H1 (cell line): ENCODE data around the gene TTC22. TPM values are rescaled to one million over a fixed set of nuclear protein-coding genes. Genes with fewer than 3 reads are reported as not detected.

Experiments used
- BCL11A ChIP-seq, 2 experiments: IDR thresholded peaks; one replicate each; pipeline ENCODE4 v1.6.1; 2011; ENCODE audit warnings: low read depth in 2 of 2, low read length in 2 of 2, mild to moderate bottlenecking in 2 of 2
- CBX5 ChIP-seq: fragments of 300-800, 300-1000 bp; sonication (generic); IDR thresholded peaks from 2 replicates; pipeline ENCODE4 v1.7.1; 2016; ENCODE audit warnings: antibody characterized with exemption, low read length, low read depth
- CTBP2 ChIP-seq: IDR thresholded peaks from 2 replicates; pipeline ENCODE4 v1.7.0; 2011; ENCODE audit warnings: borderline replicate concordance, mild to moderate bottlenecking, moderate library complexity, mixed read lengths, low read length; ENCODE audit not compliant: insufficient read depth, insufficient read length
- EP300 ChIP-seq, 2 experiments: IDR thresholded peaks; 1 replicate in 1 of 2; 2 replicates in 1 of 2; pipeline ENCODE4 v1.6.1; 2011 to 2012; ENCODE audit warnings: low read depth in 2 of 2, low read length in 2 of 2, mild to moderate bottlenecking in 2 of 2, borderline replicate concordance in 1 of 2, inconsistent platforms in 1 of 2, moderate library complexity in 1 of 2
- GTF2F1 ChIP-seq: IDR thresholded peaks from 2 replicates; pipeline ENCODE4 v1.6.1; 2012; ENCODE audit warnings: low read depth, low read length, improper control_type of control experiment, borderline replicate concordance
- HDAC2 ChIP-seq, 2 experiments: fragments of 300-600 bp in 1 of 2; sonication (generic) in 1 of 2; IDR thresholded peaks; 2 replicates each; pipeline ENCODE4 v1.6.1; 2011 to 2012; ENCODE audit warnings: low read depth in 2 of 2, low read length in 2 of 2, mild to moderate bottlenecking in 2 of 2, moderate library complexity in 2 of 2, borderline replicate concordance in 1 of 2, inconsistent platforms in 1 of 2
- NANOG ChIP-seq: IDR thresholded peaks from 2 replicates; pipeline ENCODE4 v1.6.1; 2011; ENCODE audit warnings: low read length, low read depth, mild to moderate bottlenecking, inconsistent platforms; ENCODE audit not compliant: insufficient read depth, poor library complexity, severe bottlenecking
- NRF1 ChIP-seq: IDR thresholded peaks from 2 replicates; pipeline ENCODE4 v1.6.1; 2011; ENCODE audit warnings: mild to moderate bottlenecking, low read depth, low read length, improper control_type of control experiment
- POLR2AphosphoS5 ChIP-seq: IDR thresholded peaks from 2 replicates; pipeline ENCODE4 v1.6.1; 2011; ENCODE audit warnings: low read depth, low read length
- SUZ12 ChIP-seq: fragments of 200-600 bp; sonication (generic); IDR thresholded peaks from 2 replicates; pipeline ENCODE4 v1.6.1; 2012; ENCODE audit warnings: mild to moderate bottlenecking, inconsistent platforms, low read length, moderate library complexity, mixed read lengths
- polyA plus RNA-seq, 7 experiments: library from polyadenylated mRNA; depleted of rRNA in 3 of 7; stranded (reverse) in 5 of 7; unstranded in 2 of 7; fragments of >200 nt in 5 of 7; fragments of 200-250 nt in 2 of 7; gene quantifications; 1 replicate in 5 of 7; 2 replicates in 1 of 7; 4 replicates in 1 of 7; pipeline versions ENCODE4 v1.2.1 to v1.2.3, GENCODE V29; 2011 to 2013; ENCODE audit warnings: missing spikeins in 2 of 7, mixed read lengths in 2 of 7
- total RNA-seq: library from RNA; stranded (reverse); fragmentation: NEBNext Ultra II Directional; extraction: Animal tissue kit (Norgen Biotek cat#: 25700); gene quantifications from 2 replicates; pipeline ENCODE4 v1.2.1, GENCODE V29; 2021

Gene TTC22
- total and polyA plus RNA-seq, 2 of the 8 experiments (the other 6 are each of a cell fraction or from before 2014, with no cell fraction given), result 1.00 to 1.6 TPM

DNA sequence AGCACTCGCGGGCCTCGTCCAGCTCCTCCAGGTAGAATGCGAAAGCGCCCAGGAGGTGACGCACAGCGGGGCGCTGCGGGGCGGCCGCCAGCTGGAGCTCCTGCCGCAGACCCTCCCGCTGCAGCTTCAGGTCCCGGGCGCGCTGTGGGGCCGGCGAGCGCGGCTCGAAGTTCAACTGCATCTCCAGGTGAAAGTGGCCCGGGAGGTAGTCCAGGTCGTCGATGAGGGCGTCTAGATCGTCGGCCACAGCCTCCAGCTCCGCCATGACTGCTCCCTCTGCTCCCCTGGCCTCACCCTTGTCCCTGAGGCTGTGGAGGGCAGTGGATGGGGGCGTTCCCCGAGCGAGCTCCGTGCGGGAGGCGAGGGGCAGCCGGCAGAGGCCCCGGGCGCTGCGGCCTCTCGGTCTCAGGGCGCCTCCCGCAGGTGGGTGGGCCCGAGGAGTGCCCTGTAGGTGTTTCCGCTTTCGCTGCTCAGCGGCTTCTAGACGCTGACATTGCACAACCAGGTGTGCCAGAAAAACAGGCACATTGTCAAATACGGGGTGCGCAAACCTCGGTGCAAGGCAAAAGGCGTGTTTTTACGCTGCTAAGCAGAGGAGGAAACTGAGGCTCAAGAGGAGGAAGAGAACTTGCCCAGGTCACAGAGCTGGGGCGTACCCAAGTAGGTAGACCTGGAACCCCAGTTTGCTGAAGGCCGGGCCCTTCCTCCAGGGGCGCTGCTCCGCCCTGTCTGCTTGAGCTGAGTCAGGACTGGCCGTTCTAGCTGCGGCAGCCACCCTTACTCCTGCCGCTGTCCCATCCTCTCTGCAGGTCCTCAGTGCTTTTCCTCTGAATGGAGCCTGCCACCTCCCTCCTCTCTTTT is at the start of gene TTC22 (continued):
- TF ChIP-seq CBX5 (no peak), BCL11A (IDR thresholded peaks at IDR 0.05; ENCODE audit: low read depth in 2 of 2, low read length in 2 of 2) (no peak), GTF2F1 (no peak), EP300 (IDR thresholded peaks at IDR 0.05; ENCODE audit: borderline replicate concordance in 1 of 2, low read depth in 2 of 2, low read length in 2 of 2) (no peak), HDAC2 (IDR thresholded peaks at IDR 0.05; ENCODE audit: borderline replicate concordance in 1 of 2, low read depth in 2 of 2, low read length in 2 of 2) (no peak), NANOG (no peak), POLR2AphosphoS5 (no peak), CTBP2 (no peak), NRF1 (no peak), SUZ12 (no peak)
